Stimulated activated CD4-positive, alpha-beta T cell treated with anti-CD3 and anti-CD28 coated beads, Interleukin-4, amount 100 ng/mL, for 1 hour (primary cell): ENCODE data around the gene SCNN1G.

ENCODE experiments used
- DNase-seq: peaks from one replicate; pipeline ENCODE4 v3.0.0-alpha.2; 2020

The SCNN1G gene

GRCh38 chr16:23152386-23153178 lies 30.0 kb upstream of the SCNN1G start:
- no peak for DNase-seq

DNA sequence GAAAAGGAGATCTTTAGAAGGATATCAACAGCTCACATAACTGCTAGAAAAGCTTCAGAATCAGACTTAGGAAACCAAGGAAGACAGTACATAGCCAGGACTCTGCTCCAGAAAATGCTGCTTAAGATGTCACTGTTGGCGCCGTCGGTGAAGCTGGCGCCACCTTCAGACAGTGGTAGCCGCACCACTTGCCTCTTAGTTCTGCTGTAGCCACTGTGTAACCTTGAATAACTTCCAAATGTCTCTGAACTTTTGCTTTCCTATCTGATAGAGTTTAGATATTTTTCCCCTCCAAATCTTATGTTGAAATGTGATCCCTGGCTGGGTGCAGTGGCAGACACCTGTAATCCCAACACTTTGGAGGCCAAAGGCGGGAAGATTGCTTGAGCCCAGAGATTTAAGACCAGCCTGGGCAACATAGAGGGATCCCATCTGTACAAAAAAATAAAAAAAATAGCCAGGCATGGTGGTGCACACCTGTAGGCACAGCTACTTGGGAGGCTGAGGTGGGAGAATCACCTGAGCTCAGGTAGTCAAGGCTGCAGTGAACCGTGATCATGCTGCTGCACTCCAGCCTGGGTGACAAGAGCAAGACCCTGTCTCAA lies 27.0 kb upstream of the SCNN1G start:
- DNase-seq: peak; percentile 8

DNA sequence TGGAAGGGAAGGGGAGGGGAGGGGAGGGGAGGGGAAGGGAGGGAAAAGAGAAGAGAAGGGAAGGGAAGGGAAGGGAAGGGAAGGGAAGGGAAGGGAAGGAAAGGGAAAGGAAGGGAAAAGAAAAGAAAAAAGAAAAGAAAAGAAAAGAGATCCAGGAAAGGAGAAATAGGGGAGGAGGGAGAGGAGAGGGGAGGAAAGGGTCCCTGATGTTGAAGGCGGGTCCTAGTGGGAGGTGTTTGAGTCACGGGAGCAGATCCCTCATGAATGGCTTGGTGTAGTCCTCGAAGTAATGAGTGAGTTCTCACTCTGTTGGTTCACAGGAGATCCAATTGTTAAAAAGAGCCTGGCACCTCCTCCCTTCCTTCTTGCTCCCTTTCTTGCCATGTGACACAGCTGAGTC lies 26.4 kb upstream of the SCNN1G start:
- no peak for DNase-seq

DNA sequence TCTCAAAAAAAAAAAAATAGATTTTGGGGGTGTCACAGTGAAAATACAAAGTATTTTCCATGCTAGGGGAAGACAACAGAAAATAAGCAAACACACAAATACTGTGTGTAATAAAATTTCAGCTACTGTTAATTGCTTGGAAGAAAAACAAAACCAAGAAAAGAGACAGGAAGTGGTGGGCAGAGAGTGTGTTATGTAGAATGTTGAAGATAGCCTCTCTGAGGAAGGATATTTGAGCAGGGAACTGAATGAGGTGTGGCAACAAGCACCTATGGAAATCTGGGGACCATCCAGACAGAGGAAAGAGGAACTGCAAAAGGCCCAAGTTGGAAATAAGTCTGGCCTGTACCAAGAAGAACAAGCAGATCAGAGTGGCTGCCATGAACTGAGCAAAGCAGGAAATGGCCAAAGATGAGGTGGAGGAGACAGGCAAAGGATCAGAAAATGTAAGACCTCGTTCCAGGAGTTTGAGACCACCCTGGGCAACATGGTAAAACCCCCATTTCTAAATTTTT lies 25.5 kb upstream of the SCNN1G start:
- DNase-seq: no peak

DNA sequence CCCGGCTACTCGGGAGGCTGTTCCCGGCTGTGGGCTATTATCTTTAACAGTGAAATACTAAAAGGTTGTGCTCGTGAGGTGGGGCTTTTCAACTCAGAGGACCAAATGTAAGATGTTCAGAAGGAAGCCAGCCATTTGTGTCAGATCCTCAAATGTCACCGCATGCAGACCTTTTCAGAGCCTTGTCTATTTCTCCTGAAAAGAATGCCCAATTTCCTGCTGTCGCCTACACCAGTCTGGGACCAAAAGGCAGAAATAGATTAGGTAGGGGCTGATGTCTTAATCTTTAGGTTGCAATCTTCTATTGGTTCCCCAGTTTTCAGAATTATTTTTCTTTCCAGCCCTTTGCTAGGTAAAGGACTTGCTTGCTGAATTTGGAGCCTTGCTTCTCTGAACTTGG lies 24.4 kb upstream of the SCNN1G start:
- no peak for DNase-seq

DNA sequence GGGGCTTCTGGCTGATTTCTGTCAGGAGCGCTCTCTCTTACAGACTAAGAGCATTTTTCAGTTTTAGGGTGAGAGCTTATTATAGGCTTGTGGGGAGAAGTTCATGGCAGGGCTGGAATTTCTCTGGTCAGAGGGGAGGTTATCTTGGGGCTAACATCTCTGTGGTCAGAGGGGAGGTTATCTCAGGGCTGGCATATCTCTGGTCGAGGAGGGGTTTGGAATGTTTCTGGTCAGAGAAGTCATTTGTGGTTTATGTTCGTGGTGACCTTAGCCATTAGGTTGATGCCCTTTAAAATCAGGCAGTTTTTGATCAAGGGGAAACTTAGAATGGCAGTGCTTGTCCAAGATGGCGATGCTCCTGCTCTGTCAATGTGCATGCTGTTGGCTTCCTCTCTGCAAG lies 22.5 kb upstream of the SCNN1G start:
- no peak for DNase-seq

GRCh38 chr16:23160574-23160973 lies 22.0 kb upstream of the SCNN1G start:
- no peak for DNase-seq

GRCh38 chr16:23163921-23164320 lies 18.6 kb upstream of the SCNN1G start:
- no peak for DNase-seq

GRCh38 chr16:23164736-23165135 lies 17.8 kb upstream of the SCNN1G start:
- no peak for DNase-seq

DNA sequence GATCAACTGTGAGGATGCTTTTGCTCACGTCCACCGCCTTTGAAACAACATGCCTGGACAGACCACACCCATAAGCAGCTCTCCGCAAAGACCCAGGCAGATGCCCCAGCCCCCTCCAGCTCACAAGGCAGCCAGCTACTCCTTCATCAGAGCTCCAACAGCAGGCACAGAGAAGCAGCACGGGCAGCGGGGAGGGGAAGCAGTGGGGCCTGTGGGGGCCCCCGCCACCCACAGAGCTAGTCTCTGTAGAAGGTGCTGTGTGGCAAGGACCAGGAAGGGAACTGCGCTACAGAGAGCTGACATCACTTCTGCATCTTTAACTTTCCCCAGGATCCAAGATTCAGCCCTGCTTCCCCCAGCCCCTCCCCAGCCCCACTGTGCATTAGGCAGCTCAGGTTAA lies 10.0 kb upstream of the SCNN1G start:
- DNase-seq: no peak

DNA sequence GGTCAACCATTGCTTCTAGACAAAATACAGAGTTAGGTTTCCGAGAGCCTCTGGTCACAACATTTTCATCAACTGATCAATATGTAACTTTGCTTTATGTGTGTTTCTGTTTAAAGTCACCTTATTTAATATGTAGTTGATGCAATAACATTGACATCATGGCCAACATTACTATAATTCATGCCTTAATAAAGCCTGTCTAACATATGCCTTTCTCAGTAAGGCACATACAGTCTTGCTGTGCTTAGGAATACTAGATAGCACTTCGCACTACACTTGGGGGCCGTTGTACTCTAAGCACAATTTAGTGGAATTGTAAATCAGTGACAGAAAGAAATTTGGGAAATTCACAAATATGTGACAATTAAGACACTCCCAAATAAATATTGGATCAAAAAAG lies 9.6 kb upstream of the SCNN1G start:
- no peak for DNase-seq

- DNase-seq: no peak
Observed at GRCh38 chr16:23174622-23175021, 7.9 kb upstream of the SCNN1G start.

GRCh38 chr16:23175651-23176050 lies 6.9 kb upstream of the SCNN1G start:
- no peak for DNase-seq

DNA sequence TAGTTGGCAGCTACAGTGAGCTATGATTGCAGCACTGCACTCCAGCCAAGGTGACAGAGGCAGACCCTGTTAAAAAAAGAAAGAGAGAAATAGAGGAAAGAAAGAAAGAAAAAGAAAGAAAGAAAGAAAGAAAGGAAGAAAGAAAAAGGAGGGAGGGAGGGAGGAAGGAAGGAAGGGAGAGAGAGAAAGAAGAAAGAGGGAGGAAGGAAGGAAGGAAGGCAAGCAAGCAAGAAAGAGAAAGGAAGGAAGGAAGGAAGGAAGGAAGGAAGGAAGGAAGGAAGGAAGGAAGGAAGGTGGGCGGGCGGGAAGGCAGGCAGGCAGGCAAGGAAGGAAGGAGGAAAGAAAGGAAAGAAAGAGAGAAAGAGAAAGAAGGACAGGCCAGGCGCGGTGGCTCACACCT lies 1.0 kb upstream of the SCNN1G start:
- no peak for DNase-seq

DNA sequence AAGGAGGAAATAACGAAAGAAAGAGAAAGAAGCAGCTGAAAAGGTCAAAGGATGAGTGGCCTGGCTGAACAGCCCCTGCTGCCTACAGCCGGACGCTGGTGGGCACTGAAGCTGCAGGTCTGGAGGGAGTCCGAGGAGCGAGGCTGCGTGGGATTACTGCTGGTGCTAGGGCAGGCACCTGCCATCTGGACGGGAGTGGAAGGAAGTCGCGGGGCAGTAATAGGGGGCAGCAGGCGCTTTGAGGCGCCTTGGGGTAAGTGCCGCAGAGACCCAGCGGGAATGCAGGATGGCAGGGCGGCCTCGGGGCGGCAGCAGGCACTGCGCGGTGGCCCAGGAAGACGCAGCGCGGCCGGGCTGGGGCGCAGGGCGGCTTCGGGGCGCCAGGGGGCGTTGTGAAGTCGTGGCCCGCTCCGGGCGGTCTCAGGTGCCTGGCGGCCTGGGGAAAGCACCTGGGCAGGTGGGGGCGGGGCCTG lies 303 bp upstream of the SCNN1G start:
- DNase-seq: peak; percentile 71

GRCh38 chr16:23183543-23183862 lies 958 bp downstream of the SCNN1G start:
- DNase-seq: no peak

DNA sequence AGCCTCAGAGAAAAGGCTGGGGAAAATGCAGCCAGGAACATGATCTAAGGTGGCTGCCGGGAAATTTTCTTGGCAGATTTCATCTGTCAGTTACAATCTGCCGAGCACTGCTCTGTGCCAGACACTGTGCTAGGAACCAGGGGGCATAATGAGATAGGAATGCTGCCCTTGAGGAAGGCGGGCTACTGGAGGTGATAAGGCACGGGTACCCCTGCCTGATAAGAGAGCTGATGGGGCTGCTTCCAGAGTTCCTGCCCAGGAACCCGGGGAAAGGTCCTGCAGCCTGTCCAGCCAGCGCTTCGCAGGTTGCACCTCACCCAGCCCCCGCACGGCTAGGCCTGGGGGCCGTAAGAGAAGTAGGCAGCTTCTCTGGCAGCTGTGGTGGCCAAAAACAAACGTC lies 3.1 kb downstream of the SCNN1G start:
- no peak for DNase-seq

- no peak for DNase-seq
Observed at GRCh38 chr16:23186171-23186570, 3.6 kb downstream of the SCNN1G start.

DNA sequence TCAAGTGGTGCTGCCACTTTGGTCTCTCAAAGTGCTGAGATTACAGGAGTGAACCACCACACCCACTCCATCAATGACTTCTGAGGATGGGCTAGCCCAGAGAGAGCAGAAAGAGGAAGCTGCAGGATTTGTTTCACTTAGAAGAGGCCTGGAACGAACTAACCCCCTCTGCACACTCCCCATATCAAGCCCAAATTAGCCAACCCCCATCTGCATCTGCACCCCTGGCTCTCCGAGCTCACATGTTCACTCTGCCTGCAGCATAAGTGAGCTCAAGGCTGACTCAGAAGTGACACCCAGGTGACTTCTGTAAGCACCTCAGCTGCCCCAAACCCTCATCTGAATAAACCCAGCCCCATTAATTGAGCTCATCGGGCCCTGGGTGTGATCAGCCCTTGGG lies 4.8 kb downstream of the SCNN1G start:
- no peak for DNase-seq

GRCh38 chr16:23188911-23189310 lies 6.4 kb downstream of the SCNN1G start:
- DNase-seq: no peak

DNA sequence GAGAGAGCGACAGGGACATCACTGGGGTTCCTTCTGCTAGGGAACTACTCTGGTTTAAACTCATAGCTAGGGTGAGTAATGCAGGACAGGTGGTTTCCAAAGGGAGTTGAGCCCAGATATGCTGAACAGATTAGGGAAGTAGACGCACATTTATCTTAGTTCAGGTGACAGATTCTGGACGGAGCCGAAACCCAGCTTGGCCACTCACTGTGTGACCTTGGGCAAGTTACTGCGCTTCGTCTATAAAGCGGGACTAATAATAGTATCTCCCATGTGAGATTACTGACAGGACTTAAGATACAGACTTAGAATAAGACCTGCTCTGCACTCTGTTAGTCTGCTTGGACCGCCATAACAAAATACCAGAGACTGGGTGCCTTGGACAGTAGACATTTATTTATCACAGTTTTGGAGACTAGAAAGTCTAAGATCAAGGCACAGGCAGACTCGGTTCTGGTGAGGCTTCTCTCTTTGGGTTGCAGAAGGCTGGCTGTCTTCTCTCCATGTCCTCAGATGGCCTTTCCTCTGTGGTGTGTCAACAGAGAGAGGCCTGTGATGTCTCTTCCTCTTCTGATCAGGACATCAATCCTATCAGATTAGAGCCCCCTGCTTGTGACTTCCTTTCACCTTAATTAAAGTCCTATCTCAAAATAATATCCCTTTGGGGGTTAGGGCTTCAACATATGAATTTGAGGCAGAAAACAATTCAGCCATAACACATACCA lies 12.1 kb downstream of the SCNN1G start:
- DNase-seq: no peak

GRCh38 chr16:23195366-23195978 lies 12.9 kb downstream of the SCNN1G start:
- DNase-seq: no peak

DNA sequence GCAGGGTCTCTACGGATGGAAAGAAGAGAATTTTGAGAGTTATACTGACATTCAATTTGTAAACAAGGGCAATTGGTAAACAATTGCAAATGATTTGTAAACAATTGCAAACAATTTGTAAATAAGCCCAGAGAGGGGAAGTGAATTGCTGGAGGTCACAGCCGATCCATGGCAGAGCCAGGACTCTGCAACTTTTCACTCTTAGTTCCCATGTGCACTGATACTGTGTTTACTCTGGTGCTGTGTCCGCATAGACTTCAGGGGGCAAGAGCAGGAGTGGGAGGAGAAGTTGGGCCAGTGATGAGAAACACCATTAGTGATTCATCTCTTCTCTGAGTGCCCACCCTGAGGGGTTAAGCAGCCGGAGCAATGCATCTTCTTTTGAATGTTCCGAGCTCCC lies 14.0 kb downstream of the SCNN1G start:
- DNase-seq: no peak

DNA sequence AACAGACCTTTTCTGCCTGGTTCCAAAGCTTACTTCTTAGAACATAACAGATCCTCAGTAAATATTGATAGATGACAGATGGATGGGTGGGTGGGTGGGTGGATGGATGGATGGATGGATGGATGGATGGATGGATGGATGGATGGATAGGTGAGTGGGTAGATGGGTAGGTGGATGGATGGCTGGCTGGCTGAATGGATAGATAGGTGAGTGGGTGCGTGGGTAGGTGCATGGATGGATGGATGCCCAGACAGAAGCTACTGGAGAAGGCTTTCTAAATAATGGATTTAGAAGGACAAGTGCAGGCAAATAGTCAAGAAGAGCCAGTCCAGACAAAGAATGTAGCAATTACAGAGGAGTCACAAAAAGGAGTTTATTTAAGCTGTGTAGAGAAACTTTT lies 19.6 kb downstream of the SCNN1G start:
- no peak for DNase-seq
